T-helper 17 cell (primary cell): Measurements from ENCODE around the gene TRIM58. TPM values are rescaled to one million over a fixed set of nuclear protein-coding genes. Genes with fewer than 3 reads are reported as not detected.

Experiments
- ATAC-seq: fragments of 150-1000 bp; cut with Tn5 transposase; 2 replicates; pipeline ENCODE4 v1.10.0; 2021; ENCODE audit warnings: mild to moderate bottlenecking, moderate library complexity
- DNase-seq, 3 donors: peaks; one replicate each; pipeline versions ENCODE4 v3.0.0 to v3.0.0-alpha.2; 2020 to 2021
- H3K9me3 ChIP-seq: one replicate; pipeline ENCODE4 v1.7.0; 2013; ENCODE audit warnings: low read length, mild to moderate bottlenecking; ENCODE audit not compliant: control insufficient read depth, poor library complexity, severe bottlenecking
- H3K27ac Mint-ChIP-seq: one replicate; pipeline ENCODE4 v1.8.0; 2022; ENCODE audit warnings: mild to moderate bottlenecking, moderate library complexity, mixed read lengths
- H3K27me3 Mint-ChIP-seq: one replicate; pipeline ENCODE4 v1.8.0; 2022; ENCODE audit warnings: mixed read lengths
- H3K36me3 Mint-ChIP-seq: one replicate; pipeline ENCODE4 v1.8.0; 2022; ENCODE audit warnings: low read depth, mixed read lengths
- H3K4me1 Mint-ChIP-seq: one replicate; pipeline ENCODE4 v1.8.0; 2022; ENCODE audit warnings: mild to moderate bottlenecking, mixed read lengths
- H3K4me3 Mint-ChIP-seq: one replicate; pipeline ENCODE4 v1.8.0; 2022; ENCODE audit warnings: mild to moderate bottlenecking, moderate library complexity, mixed read lengths
- total RNA-seq, 4 donors: library from RNA in 2 of 4; stranded (reverse) in 2 of 4; gene quantifications; one replicate each; pipeline ENCODE4 v1.2.3 and lab custom pipeline; 2022 to 2026

Gene TRIM58
- total RNA-seq, 2 donors from 2014 or later = 1.2 to 44.2 TPM

DNA sequence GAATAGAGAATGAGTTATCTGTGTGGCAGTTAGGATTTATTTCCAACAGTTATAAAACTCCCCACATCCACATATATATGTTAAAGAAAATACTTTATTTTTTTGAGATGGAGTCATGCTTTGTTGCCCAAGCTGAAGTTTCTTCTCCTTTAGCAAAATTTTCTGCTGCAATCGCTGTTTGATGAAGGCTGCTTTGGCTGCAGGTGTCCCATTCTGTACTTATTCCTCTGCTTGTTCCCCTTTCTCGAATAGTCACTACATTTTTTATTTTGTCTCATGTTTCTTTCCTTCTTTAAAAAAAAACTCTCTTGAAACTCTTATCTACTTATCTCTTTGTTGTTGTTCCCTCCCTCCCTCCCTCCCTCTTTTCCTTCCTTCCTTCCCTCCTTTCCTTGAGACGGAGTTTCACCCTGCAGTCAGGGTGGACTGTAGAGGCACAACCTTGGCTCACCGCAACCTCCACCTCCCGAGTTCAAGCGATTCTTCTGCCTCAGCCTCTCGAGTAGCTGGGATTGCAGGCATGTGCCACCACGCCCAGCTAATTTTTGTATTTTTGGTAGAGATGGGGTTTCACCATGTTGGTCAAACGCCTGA lies 49.0 kb downstream of the TRIM58 start:
- H3K36me3 Mint-ChIP-seq = no peaks in the 10 kb centered on the region
- peak; percentile 25 for ATAC-seq
- DNase-seq = no peak

DNA sequence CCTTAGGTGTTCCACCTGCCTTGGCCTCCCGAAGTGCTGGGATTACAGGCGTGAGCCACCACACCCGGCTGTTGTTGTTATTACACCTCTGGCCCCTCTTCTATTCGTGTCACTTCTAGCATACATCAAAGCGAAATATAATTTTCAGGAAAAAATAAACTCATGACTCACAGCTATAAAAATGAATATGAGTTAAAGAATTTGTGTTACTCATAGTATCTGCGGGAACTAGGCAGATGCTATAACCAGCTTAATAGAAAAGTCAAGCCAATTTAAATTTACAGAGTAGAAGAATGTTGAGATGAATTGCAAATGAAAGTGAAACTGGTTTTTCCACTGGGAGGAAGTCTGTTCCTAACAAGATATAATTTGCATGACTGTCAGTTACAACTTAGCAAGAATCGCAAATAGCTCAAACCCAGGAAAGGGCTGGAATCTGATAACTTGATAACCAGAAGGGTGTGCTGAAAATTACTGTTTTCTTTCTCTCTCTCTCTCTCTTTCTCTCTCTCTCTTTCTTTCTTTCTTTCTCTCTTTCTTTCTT lies 49.6 kb downstream of the TRIM58 start:
- DNase-seq (no peak), ATAC-seq (peak; percentile 50)
- Mint-ChIP-seq H3K27me3 (no peaks in the 10 kb centered on the region), H3K27ac (peak overlapping the region; percentile 92), H3K4me3 (peak overlapping the region; percentile 90), H3K4me1 (peaks cover 8% of the 10 kb centered on the region), H3K36me3 (no peaks in the 10 kb centered on the region)
- no peaks in the 10 kb centered on the region for H3K9me3 ChIP-seq

More for the DNA sequence above, 49.0 kb downstream of the TRIM58 start:
- Mint-ChIP-seq H3K27ac (peak overlapping the region; percentile 92), H3K4me3 (peak overlapping the region; percentile 90), H3K4me1 (peaks cover 8% of the 10 kb centered on the region), H3K27me3 (no peaks in the 10 kb centered on the region)
- no peaks in the 10 kb centered on the region for H3K9me3 ChIP-seq

DNA sequence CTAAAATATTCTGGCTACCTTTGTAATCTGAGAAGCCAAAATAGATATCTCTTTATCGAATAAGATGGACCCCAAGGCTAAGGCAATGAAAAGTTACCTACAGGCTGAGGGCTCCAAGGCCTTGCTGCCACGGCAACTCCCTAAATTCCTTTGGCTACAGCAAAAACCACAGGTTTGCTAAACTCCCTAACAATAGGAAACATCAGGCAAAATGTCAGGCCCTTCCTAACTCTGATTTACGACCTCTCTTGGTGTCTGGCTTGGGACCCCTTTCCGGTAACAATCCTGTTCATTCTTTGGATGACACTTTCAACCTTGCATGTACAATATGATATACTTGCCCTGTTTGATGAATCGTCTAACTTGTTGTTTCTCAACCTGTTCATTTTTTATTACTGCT lies 51.8 kb downstream of the TRIM58 start:
- H3K4me3 Mint-ChIP-seq = no peak overlapping the region
- H3K27ac Mint-ChIP-seq = no peak overlapping the region
- H3K4me1 Mint-ChIP-seq = peaks cover 8% of the 10 kb centered on the region
- no peak for DNase-seq
- H3K9me3 ChIP-seq = no peaks in the 10 kb centered on the region
- H3K27me3 Mint-ChIP-seq = no peaks in the 10 kb centered on the region
- no peak for ATAC-seq
- no peaks in the 10 kb centered on the region for H3K36me3 Mint-ChIP-seq

DNA sequence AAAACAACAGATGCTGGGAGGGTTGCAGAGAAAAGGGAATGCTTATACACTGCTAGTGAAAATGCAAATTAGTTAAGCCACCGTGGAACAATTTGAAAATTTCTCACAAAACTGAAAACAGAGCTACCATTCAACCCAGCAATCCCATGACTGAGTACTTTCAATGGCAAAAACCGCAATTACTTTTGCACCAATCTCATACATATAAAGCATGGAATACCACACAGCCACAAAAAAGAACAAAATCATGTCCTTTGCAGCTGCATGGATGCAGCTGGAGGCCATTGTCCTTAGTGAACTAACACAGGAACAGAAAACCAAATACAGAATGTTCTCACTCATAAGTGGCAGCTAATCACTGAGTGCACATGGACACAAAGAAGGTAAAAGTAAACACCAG lies 56.8 kb downstream of the TRIM58 start:
- no peaks in the 10 kb centered on the region for H3K4me1 Mint-ChIP-seq
- H3K36me3 Mint-ChIP-seq = no peaks in the 10 kb centered on the region
- ATAC-seq (no peak), DNase-seq (no peak)
- H3K4me3 Mint-ChIP-seq = no peak overlapping the region
- no peak overlapping the region for H3K27ac Mint-ChIP-seq
- H3K9me3 ChIP-seq = no peaks in the 10 kb centered on the region
- peaks cover 24% of the 10 kb centered on the region for H3K27me3 Mint-ChIP-seq

DNA sequence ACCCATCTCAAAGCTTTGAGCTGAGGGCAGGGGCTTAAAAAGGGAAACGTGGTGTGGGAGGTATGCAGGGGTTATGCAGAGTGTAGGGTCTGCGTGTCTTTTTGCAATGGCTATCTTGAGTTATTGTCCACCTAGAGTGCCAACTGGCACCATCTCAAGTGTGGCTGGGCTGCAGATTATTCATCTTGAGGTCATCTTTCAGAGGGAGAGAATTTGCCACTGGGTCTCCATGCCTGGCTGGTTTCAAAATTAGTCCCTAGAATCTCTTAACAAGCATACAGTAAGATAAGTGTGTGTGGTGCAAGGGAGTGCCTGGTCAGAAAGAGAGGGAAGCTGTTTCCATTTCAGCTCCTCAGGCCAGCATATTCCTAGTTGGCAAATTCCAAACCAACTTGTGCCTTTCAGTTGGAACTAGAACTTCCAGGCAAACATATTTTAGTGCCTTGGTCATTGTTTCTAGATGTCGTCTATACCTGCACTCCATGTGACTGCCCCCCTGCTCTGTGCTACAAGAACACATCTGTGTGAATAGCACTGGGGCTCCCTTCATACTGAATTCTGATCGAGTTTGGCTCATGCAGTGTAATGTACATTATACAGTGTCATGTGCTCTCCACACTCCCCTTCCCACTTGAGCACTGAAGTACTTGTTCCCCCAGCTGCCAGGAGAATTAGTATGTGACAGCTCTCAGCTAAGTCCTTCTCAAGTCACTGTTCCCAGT lies 58.1 kb downstream of the TRIM58 start:
- DNase-seq (no peak), ATAC-seq (no peak)
- Mint-ChIP-seq H3K4me3 (no peak overlapping the region), H3K36me3 (no peaks in the 10 kb centered on the region), H3K27me3 (peaks cover 24% of the 10 kb centered on the region), H3K27ac (peak overlapping the region; percentile 56), H3K4me1 (no peaks in the 10 kb centered on the region)
- H3K9me3 ChIP-seq = no peaks in the 10 kb centered on the region

DNA sequence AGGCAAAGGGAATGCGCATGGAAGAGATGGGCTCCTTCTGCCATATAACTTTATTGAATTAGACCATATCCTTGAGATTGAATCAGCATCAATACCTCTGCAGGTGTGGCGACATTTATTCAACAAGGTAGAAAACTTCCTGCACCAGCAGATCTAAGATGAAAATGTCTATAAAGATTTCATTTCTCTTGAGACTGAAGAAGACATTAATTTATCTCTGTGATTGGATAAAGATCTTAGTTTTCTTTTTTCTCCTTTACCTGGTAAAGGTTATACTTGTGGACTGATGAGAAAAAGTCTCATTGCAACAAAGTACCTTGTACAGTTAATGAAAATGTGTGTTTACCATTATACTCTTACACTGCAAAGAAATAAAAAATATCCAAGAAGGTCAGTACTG lies 63.0 kb downstream of the TRIM58 start, which contains the start of gene OR2T8:
Gene OR2T8 (plus strand): TSS at position 301 of the 400 bp plus-strand sequence. CDS start 766 bp downstream, outside the sequence.
- Mint-ChIP-seq H3K27ac (no peak within 1 kb of the TSS), H3K36me3 (peaks cover 3% of the 10 kb centered on the region), H3K4me1 (no peaks in the 10 kb centered on the region), H3K4me3 (no peak within 1 kb of the TSS), H3K27me3 (peaks cover 23% of the 10 kb centered on the region)
- H3K9me3 ChIP-seq = no peaks in the 10 kb centered on the region
- ATAC-seq (no peak), DNase-seq (no peak)

DNA sequence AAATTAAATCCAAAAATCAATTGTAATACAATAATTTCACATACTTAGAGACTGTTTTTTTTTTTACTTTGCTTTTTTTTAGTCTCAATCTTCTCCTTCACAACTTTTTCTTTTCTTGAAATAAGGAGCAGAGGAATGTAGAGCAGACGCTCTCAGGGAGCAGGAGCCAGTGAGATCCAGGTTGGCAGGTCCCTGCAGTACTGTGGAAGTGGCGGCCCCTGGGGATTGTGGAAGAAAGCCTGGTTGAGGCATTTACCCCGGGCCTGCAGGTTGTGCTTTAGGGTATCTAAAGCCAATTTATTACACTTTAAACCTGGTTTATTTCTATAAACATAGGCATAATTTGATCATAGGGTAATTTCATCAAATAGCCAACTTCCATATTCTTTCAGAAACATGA lies 67.0 kb downstream of the TRIM58 start:
- no peak for DNase-seq
- Mint-ChIP-seq H3K4me3 (no peak overlapping the region), H3K4me1 (no peaks in the 10 kb centered on the region), H3K27me3 (peaks cover 12% of the 10 kb centered on the region), H3K27ac (no peak overlapping the region), H3K36me3 (peaks cover 3% of the 10 kb centered on the region)
- ATAC-seq = no peak
- H3K9me3 ChIP-seq = no peaks in the 10 kb centered on the region

DNA sequence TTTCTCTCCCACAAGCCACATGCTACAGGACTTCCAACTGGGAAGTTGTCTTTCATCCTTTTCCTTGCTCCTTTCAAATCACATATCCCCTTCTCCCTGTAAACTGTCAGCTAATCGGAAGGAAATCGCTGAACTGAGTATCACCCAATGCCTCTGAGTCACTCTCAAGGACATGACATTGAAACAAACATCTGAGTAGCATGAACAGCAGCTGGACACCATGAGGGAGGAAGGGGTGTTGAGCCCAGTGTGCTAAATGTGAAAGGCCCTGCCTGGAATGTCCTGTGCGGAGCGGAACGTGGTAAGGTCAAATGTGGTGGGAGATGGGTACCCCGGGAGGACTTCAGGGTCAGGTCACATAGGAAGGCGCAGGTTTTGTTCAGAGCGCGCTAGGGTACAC lies 67.9 kb downstream of the TRIM58 start, which contains the start of gene OR2AJ1:
Gene OR2AJ1 (plus strand): TSS at position 22 of the 400 bp plus-strand sequence. CDS start 8,880 bp downstream, outside the sequence.
- no peaks in the 10 kb centered on the region for H3K9me3 ChIP-seq
- peaks cover 3% of the 10 kb centered on the region for H3K36me3 Mint-ChIP-seq
- H3K27me3 Mint-ChIP-seq = peaks cover 12% of the 10 kb centered on the region
- DNase-seq (no peak), ATAC-seq (no peak)
- H3K4me1 Mint-ChIP-seq = no peaks in the 10 kb centered on the region
- H3K27ac Mint-ChIP-seq = no peak within 1 kb of the TSS
- no peak within 1 kb of the TSS for H3K4me3 Mint-ChIP-seq

Other genes with a start within 250 kb of the TRIM58 start
- not detected for gene OR13G1, start 177.4 kb upstream of the TRIM58 start, total RNA-seq
- gene OR6F1, start 140.5 kb upstream of the TRIM58 start, total RNA-seq = not detected
- not detected for gene OR14K1, start 118.6 kb upstream of the TRIM58 start, total RNA-seq
- not detected for gene OR14A2, start 109.0 kb upstream of the TRIM58 start, total RNA-seq
- not detected for gene OR1C1, start 96.6 kb upstream of the TRIM58 start, total RNA-seq
- gene OR14A16, start 33.1 kb upstream of the TRIM58 start, total RNA-seq = not detected
- 1 to 10 TPM in 1 of 2 donors, not detected in 1; 1.3 TPM for gene OR11L1, start 15.3 kb upstream of the TRIM58 start, total RNA-seq
- 1 to 10 TPM in 1 of 2 donors, under 1 TPM in 1; 0.72 to 6.6 TPM for gene OR2W3, start 38.4 kb downstream of the TRIM58 start, total RNA-seq
- gene OR2T8, start 63.1 kb downstream of the TRIM58 start, total RNA-seq = under 1 TPM in 1 of 2 donors, not detected in 1; 0.30 TPM
- under 1 TPM in 1 of 2 donors, not detected in 1; 0.15 TPM for gene OR2AJ1, start 67.7 kb downstream of the TRIM58 start, total RNA-seq
- gene OR2L8, start 91.7 kb downstream of the TRIM58 start, total RNA-seq = under 1 TPM; 0.50 to 0.62 TPM
- gene OR2AK2, start 108.0 kb downstream of the TRIM58 start, total RNA-seq = under 1 TPM in 1 of 2 donors, not detected in 1; 0.37 TPM
- not detected for gene OR2L5, start 156.5 kb downstream of the TRIM58 start, total RNA-seq
- under 1 TPM; 0.21 to 0.22 TPM for gene OR2L2, start 172.9 kb downstream of the TRIM58 start, total RNA-seq
- not detected for gene OR2L3, start 189.6 kb downstream of the TRIM58 start, total RNA-seq
- gene OR2L13, start 238.0 kb downstream of the TRIM58 start, total RNA-seq = under 1 TPM in 1 of 2 donors, not detected in 1; 0.21 TPM